Measurements from ENCODE around the gene FAM222B.
"Not testable (repeated sequence)": the region's sequence is repeated elsewhere in the genome, so short reads cannot be mapped to it uniquely, and the experiment has no call there.

FAM222B gene

GRCh38 chr17:28867276-28867675 lies 24.7 kb upstream of the FAM222B start:
- DNase-seq: no peak

- DNase-seq: peak; percentile 59
These were observed 23.6 kb upstream of the FAM222B start for GRCh38 chr17:28865946-28866752.

- no peak for DNase-seq
These were observed 22.6 kb upstream of the FAM222B start for GRCh38 chr17:28864991-28865849.

GRCh38 chr17:28863953-28864352 lies 21.4 kb upstream of the FAM222B start:
- DNase-seq: no peak

- DNase-seq: no peak
These were observed 20.0 kb upstream of the FAM222B start for GRCh38 chr17:28862561-28862960.

- DNase-seq: no peak
These were observed 19.0 kb upstream of the FAM222B start for GRCh38 chr17:28861393-28862203.

- DNase-seq: no peak
These were observed 17.8 kb upstream of the FAM222B start for GRCh38 chr17:28860363-28860808.

GRCh38 chr17:28858801-28859355 lies 16.3 kb upstream of the FAM222B start:
- DNase-seq: no peak

- no peak for DNase-seq
These were observed 15.6 kb upstream of the FAM222B start for GRCh38 chr17:28857905-28858800.

- no peak for DNase-seq
These were observed 13.5 kb upstream of the FAM222B start for GRCh38 chr17:28856028-28856574.

- no peak for DNase-seq
These were observed 12.7 kb upstream of the FAM222B start for GRCh38 chr17:28855336-28855679.

- peak; percentile 83 for DNase-seq
These were observed 12.1 kb upstream of the FAM222B start, which contains the start of gene ERAL1 for GRCh38 chr17:28854457-28855335. ERAL1 (plus strand) TSS chr17:28855016; CDS start chr17:28855035, 19 bp downstream.

GRCh38 chr17:28853295-28853694 lies 10.7 kb upstream of the FAM222B start:
- no peak for DNase-seq

GRCh38 chr17:28849281-28849680 lies 6.7 kb upstream of the FAM222B start:
- DNase-seq: no peak

GRCh38 chr17:28848667-28849066 lies 6.1 kb upstream of the FAM222B start:
- DNase-seq: not testable (repeated sequence)

GRCh38 chr17:28846699-28847098 lies 4.1 kb upstream of the FAM222B start:
- not testable (repeated sequence) for DNase-seq

GRCh38 chr17:28846231-28846630 lies 3.6 kb upstream of the FAM222B start:
- DNase-seq: no peak

GRCh38 chr17:28843816-28844148 lies 1.2 kb upstream of the FAM222B start:
- no peak for DNase-seq

GRCh38 chr17:28841901-28842281 lies 699 bp downstream of the FAM222B start:
- no peak for DNase-seq

- no peak for DNase-seq
These were observed 3.4 kb downstream of the FAM222B start for GRCh38 chr17:28839221-28839620.

All from MV-4-11 (cell line).